Gastroesophageal sphincter (tissue), 4 donors: ENCODE measurements around the gene TOMM34. TPM values are rescaled to one million over a fixed set of nuclear protein-coding genes. Genes with fewer than 3 reads are reported as not detected.
A peak's percentile ranks its signal among the peaks of the same experiment; 100 is the strongest.

Experiments
- ATAC-seq: fragments of 150-250 bp; one replicate; pipeline ENCODE4 v1.9.1; 2016; ENCODE audit warnings: mild to moderate bottlenecking, moderate library complexity
- H3K27ac ChIP-seq, 4 donors: fragments of 200-600 bp; sonication (generic) in 3 of 4; 1 replicate in 3 of 4; 2 replicates in 1 of 4; pipeline ENCODE4 v1.5.1; 2016 to 2019
- H3K27me3 ChIP-seq: fragments of 200-600 bp; sonication (generic); one replicate; pipeline ENCODE4 v1.5.1; 2019
- H3K36me3 ChIP-seq, 2 donors: fragments of 200-600 bp; sonication (generic); one replicate each; pipeline ENCODE4 v1.5.1; 2019; ENCODE audit warnings: control low read depth in 1 of 2
- H3K4me1 ChIP-seq, 3 donors: fragments of 200-600 bp; sonication (generic); 1 replicate in 2 of 3; 2 replicates in 1 of 3; pipeline ENCODE4 v1.5.1; 2016 to 2019; ENCODE audit warnings: control low read depth in 2 of 3
- H3K4me3 ChIP-seq, 2 donors: fragments of 200-600 bp; sonication (generic); one replicate each; pipeline ENCODE4 v1.5.1; 2019; ENCODE audit warnings: mild to moderate bottlenecking in 1 of 2, moderate library complexity in 1 of 2
- H3K9me3 ChIP-seq, 3 donors: fragments of 200-600 bp; sonication (generic); one replicate each; pipeline ENCODE4 v1.5.1; 2017 to 2019; ENCODE audit warnings: control low read depth in 2 of 3
- CTCF ChIP-seq, 4 experiments: fragments of 200-600 bp in 2 of 4; fragments of 450-650 bp in 2 of 4; sonication (generic) in 1 of 4; IDR thresholded peaks; one replicate each; pipeline ENCODE4 v1.5.1; 2017 to 2019; ENCODE audit warnings: antibody characterized with exemption in 4 of 4, mild to moderate bottlenecking in 2 of 4, moderate library complexity in 2 of 4
- EP300 ChIP-seq: sonication (generic); formaldehyde crosslinking; IDR thresholded peaks from one replicate; pipeline ENCODE4 v1.6.1; 2017; ENCODE audit warnings: antibody characterized with exemption, mild to moderate bottlenecking
- POLR2A ChIP-seq, 2 donors: fragments of 450-650 bp; IDR thresholded peaks; one replicate each; pipeline ENCODE4 v1.6.1; 2017; ENCODE audit warnings: antibody characterized with exemption in 2 of 2, mild to moderate bottlenecking in 2 of 2, moderate library complexity in 1 of 2
- POLR2AphosphoS5 ChIP-seq: sonication (generic); formaldehyde crosslinking; IDR thresholded peaks from one replicate; pipeline ENCODE4 v1.6.1; 2017; ENCODE audit warnings: antibody characterized with exemption
- WGBS, 2 donors: methylation state at CpG; one replicate each; pipeline ENCODE4 v1.1.5; 2018; ENCODE audit warnings: low coverage in 1 of 2; 5-methylcytosine and 5-hydroxymethylcytosine counted together
- total RNA-seq, 4 donors: library from RNA; depleted of rRNA; stranded (reverse); fragments of >200 nt; gene quantifications; one replicate each; pipeline ENCODE4 v1.1.0, GENCODE V29; 2016

The TOMM34 gene
- total RNA-seq, 4 donors from 2014 or later, result 6.8 to 16.5 (median 13.8) TPM

- no peak overlapping the region for H3K4me3 ChIP-seq
- 95 to 97% methylated on average over 8 of the region's 8 CpGs for WGBS, 2 donors
- no peaks in the 10 kb centered on the region for H3K9me3 ChIP-seq
- TF ChIP-seq POLR2AphosphoS5 (no peak), EP300 (no peak), CTCF (IDR thresholded peaks at IDR 0.05) (no peak), POLR2A (IDR thresholded peaks at IDR 0.05) (no peak)
- no peak for ATAC-seq
- H3K4me1 ChIP-seq, result no peaks in the 10 kb centered on the region
- H3K36me3 ChIP-seq, result peaks cover 0 to 83% of the 10 kb centered on the region in 2 donors
- no peaks in the 10 kb centered on the region for H3K27me3 ChIP-seq
- H3K27ac ChIP-seq, result no peak overlapping the region
These were observed 21.7 kb upstream of the TOMM34 start for GRCh38 chr20:44981736-44982406.

- peaks cover 5 to 84% of the 10 kb centered on the region in 2 donors for H3K36me3 ChIP-seq
These were observed 19.0 kb upstream of the TOMM34 start for GRCh38 chr20:44979090-44979621.

GRCh38 chr20:44976698-44977097 lies 16.5 kb upstream of the TOMM34 start:
- no peak for ATAC-seq
- peaks cover 5 to 88% of the 10 kb centered on the region in 2 donors for H3K36me3 ChIP-seq
- TF ChIP-seq POLR2AphosphoS5 (no peak), EP300 (no peak), POLR2A (IDR thresholded peaks at IDR 0.05) (no peak), CTCF (IDR thresholded peaks at IDR 0.05) (no peak)
- no peak overlapping the region for H3K4me3 ChIP-seq
- no peaks in the 10 kb centered on the region for H3K9me3 ChIP-seq
- WGBS, 2 donors, result 88 to 98% methylated on average over 4 of the region's 4 CpGs
- H3K4me1 ChIP-seq, result no peaks in the 10 kb centered on the region
- no peak overlapping the region for H3K27ac ChIP-seq
- H3K27me3 ChIP-seq, result no peaks in the 10 kb centered on the region

More at GRCh38 chr20:44979090-44979621, 19.0 kb upstream of the TOMM34 start:
- Histone ChIP-seq H3K27me3 (no peaks in the 10 kb centered on the region), H3K4me1 (no peaks in the 10 kb centered on the region), H3K4me3 (no peak overlapping the region), H3K9me3 (no peaks in the 10 kb centered on the region), H3K27ac (peak overlapping the region in 1 of 4 donors; percentile 41)
- TF ChIP-seq POLR2A (IDR thresholded peaks at IDR 0.05) (no peak), CTCF (IDR thresholded peaks at IDR 0.05) (no peak), EP300 (no peak), POLR2AphosphoS5 (no peak)
- no peak for ATAC-seq
- 49 to 73% methylated on average over 2 of the region's 2 CpGs for WGBS, 2 donors

- Histone ChIP-seq H3K4me1 (peaks cover 0 to 33% (median 0%) of the 10 kb centered on the region in 3 donors), H3K9me3 (no peaks in the 10 kb centered on the region), H3K27me3 (no peaks in the 10 kb centered on the region), H3K27ac (no peak overlapping the region), H3K4me3 (no peak overlapping the region), H3K36me3 (peaks cover 5 to 52% of the 10 kb centered on the region in 2 donors)
- TF ChIP-seq CTCF (IDR thresholded peaks at IDR 0.05) (no peak), POLR2AphosphoS5 (no peak), EP300 (no peak), POLR2A (IDR thresholded peaks at IDR 0.05) (no peak)
- ATAC-seq, result no peak
- 63 to 71% methylated on average over 2 of the region's 2 CpGs for WGBS, 2 donors
These were observed 12.9 kb upstream of the TOMM34 start for GRCh38 chr20:44973053-44973452.
